Measurements from ENCODE around the gene RPS6KA2.

RPS6KA2 gene

GRCh38 chr6:166437661-166438060 is 189.4 kb downstream of the RPS6KA2 start:
- no peak for FAIRE-seq

- FAIRE-seq, result no peak
Observed at GRCh38 chr6:166436195-166437139, 190.6 kb downstream of the RPS6KA2 start.

DNA sequence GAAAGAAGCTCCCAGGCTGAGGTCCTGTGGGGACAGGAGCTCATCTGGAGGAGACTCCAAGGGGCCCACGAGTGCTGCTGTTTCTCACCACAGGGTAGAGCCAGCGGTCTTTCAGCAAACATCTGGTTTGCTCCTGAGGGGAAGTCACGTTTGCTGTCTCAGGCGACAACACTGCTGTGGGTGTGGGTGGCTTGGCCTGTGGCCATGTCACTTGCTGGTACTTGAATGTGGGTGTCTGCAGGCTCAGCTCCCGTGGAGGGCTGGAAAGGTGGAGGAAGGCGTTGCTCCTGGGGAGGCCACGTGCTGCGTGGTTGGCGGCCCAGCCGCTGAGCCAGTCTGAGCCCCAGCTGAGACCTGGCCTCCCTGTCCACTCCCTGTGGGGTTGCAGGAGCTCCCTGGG is 191.5 kb downstream of the RPS6KA2 start:
- FAIRE-seq, result no peak

GRCh38 chr6:166434336-166434735 is 192.7 kb downstream of the RPS6KA2 start:
- no peak for FAIRE-seq

- no peak for FAIRE-seq
Observed at GRCh38 chr6:166433096-166433495, 194.0 kb downstream of the RPS6KA2 start.

- FAIRE-seq, result no peak
Observed at GRCh38 chr6:166430269-166430668, 196.8 kb downstream of the RPS6KA2 start.

DNA sequence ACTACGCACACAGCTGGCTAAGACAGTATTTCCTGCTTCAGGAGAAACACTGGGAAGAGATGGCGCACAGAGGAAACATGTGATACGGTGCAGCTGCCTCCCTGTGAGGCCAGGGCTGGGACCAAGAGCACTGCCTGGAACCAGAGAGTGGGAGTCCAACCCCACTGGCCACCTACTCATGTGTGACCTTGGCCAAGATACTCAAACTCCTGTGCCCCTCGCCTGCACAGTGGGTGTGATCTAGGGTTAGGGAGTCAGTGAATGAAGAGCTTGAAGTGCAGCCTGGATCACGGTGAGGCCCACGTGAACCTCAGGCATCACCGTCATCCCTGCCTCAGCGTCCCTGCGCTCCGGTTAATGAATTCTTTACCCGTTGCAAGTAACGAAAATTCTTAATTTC is 202.6 kb downstream of the RPS6KA2 start:
- no peak for FAIRE-seq

DNA sequence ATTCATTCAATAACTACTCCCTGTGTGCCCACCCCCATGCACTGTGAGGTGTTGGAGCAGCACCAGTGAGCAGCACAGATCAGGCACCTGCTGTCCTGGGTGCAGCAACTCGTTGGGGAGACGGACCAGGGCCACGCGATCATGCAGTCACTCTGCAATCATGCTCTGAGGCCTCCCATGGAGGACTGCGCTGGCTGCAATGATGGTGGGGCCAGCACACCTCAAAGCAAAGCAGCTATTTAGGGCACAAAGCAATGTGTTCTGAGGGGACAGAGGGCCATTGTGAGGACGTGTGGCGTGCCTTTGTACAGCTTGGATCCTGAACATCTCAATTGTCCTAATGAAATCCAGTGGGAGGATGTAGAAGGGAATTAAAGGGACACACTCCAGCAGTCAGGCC is 203.3 kb downstream of the RPS6KA2 start:
- FAIRE-seq, result no peak

GRCh38 chr6:166423051-166423745 is 203.9 kb downstream of the RPS6KA2 start:
- FAIRE-seq, result no peak

DNA sequence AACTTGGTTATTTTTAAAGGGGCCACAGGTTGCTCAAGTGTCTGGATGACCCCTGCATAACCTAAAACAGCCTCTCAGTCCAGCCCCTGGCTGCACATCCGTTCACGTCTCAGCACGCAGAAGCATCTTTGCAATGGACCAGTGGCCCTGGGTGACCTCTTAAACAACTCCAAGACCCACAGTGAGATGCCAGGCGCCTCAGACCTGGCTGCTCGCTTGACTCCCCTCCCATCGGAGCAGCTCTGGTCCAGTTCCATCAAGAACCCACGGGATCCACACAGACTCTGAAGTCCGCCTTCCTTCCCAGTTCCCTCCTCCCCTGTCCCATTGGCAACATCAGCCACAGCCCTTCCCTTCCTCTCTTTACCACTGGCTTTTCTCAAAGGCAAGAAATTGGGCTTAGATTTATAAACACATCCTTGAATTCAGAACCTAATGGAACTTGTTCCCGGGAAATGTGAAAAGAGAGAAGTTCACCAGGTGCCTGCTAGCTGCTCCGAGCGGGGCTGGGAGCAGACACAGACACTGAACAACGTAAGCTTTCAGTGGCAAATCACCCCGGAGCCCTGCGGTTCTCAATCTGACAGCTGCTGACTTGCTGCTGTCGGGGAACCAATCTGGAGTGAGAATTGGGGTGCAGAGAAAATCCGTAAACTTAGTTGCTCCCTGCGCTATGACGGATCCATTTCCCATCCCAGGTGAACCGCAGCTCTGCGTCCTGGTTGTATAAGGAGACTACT is 204.7 kb downstream of the RPS6KA2 start:
- FAIRE-seq, result no peak

GRCh38 chr6:166420351-166420750 is 206.7 kb downstream of the RPS6KA2 start:
- no peak for FAIRE-seq

DNA sequence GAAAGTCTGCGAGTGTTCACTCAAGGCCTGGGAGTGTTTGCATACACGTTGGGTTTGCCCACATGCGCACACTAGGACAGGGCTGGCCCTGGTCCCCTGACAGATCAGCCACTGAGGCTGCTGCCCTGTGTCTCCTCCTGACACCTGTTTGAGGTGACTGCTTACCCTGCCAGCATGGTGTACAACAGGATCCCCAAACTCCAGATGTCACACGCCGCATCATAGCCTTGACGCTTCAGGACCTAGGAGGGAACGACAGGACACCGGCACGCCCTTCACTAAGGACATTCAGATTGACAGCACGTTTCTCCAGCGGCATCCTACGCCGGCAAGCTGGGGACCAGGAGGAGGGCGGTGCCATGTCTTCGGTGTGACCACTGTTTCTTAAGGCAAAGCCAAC is 207.3 kb downstream of the RPS6KA2 start:
- no peak for FAIRE-seq

DNA sequence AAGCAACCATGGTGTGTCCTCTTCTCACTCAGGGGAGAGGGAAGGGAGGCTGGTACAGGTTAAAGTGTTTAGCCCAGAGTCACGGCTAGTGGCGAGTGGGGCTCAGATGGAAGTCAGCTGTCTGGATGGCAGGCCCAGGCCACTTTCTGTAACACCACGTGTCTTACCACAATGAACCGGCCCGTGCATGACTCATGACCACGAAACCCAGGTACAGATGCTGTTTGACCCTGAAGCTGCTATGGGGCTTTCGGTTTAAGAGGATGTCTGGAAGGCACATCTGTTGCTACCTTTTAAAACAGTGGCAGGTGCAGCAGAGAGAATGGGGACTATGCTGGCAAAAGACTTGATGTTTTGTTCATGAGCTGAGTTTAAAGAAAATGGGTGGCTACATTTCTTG is 207.8 kb downstream of the RPS6KA2 start:
- no peak for FAIRE-seq

DNA sequence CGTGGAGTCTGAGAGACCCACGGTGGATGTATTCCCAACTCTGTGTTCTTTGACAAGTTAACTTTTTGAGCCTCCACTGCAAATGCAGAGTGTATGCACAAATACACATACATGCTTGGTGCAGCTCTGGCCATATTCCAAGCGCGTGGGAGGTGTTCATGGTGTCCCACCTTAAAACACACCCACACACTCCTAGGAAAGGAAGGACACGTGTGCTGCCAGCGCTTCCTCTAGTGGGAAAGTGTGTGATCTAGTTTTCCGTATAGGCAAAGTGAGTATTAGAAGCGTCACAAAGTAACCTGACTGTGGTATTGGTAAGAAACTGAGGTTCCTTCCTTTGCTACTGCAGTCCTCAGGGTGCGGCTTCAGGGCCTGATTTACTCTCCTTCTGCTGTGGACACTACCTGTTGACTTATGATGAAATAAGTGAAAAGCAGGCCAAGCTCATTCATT is 208.3 kb downstream of the RPS6KA2 start:
- no peak for FAIRE-seq

DNA sequence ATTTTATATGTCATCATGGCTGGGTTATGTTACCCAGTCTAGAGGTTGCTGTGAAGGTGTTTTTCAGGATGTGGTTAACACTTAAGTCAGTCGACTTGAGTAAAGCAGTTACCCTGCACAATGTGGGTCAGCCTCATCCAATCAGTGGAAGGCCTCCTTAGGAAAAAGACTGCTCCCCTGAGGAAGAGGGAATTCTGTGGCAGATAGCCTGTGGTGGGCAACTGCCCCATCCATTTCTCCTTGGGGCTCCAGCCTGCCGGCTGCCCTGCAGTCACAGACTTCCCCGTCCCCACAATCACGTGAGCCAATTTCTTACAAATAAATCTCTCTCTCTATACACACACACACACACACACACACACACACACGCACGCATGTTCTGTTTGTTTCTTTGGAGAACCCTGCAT is 209.8 kb downstream of the RPS6KA2 start:
- no peak for FAIRE-seq

DNA sequence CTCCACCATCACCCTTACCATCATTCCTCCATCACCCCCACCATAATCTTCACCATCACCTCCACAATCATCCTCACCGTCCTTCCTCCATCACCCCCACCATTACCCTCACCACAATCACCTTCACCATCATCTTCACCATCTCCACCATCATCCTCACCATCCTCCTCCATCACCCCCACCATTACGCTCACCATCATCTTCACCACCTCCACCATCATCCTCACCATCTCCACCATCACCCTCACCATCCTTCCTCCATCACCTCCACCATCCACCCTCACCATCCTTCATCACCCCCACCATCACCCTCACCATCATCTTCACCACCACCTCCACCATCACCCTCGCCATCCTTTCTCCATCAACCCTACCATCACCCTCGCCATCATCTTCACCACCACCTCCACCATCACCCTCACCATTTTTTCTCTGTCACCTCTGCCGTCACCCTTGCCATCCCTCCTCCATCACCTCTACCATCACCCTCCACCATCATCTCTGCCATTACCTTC is 211.2 kb downstream of the RPS6KA2 start:
- FAIRE-seq, result no peak

DNA sequence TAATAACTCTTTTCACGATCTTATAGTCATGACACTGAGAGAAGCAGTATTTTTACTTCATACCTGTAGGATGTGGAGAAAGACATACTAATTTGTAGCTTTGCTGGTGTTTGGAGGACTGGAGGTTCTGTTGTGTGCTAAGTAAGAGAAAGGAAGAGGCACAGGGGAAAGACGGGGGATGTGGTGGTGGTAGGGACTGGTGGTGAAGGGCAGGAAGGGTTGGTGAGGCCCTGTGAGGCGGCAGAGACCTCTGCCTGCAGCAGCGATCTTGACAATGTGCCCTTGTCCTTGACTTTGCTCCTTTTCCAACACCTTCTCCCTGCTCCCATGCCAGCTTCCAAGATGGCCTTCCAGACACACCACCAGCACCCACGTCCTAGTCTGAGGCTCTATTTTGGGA is 211.7 kb downstream of the RPS6KA2 start:
- no peak for FAIRE-seq

DNA sequence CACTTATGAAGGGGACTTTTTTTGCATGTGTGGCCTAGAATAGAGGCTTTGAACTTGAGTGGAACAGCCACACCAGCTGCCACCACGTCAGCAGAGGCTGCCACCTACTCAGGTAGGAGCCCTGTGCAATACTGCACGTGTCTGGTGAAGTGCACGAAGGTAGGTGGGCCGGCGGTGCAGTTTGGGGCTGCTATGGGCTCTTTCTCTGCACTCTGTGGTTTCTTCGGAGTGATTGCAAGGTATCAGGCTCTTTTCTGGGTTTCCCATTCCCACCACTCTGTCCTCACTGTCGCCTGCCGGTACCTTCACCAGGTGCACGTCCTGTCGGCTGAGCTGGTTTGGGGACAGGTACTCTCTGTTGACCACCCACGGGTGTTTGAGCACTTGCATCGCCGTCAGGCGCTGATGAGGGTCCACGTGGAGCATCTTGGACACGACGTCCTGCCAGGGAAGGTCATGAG is 213.5 kb downstream of the RPS6KA2 start:
- FAIRE-seq, result no peak

- FAIRE-seq, result no peak
Observed at GRCh38 chr6:166412911-166413384, 214.1 kb downstream of the RPS6KA2 start.

DNA sequence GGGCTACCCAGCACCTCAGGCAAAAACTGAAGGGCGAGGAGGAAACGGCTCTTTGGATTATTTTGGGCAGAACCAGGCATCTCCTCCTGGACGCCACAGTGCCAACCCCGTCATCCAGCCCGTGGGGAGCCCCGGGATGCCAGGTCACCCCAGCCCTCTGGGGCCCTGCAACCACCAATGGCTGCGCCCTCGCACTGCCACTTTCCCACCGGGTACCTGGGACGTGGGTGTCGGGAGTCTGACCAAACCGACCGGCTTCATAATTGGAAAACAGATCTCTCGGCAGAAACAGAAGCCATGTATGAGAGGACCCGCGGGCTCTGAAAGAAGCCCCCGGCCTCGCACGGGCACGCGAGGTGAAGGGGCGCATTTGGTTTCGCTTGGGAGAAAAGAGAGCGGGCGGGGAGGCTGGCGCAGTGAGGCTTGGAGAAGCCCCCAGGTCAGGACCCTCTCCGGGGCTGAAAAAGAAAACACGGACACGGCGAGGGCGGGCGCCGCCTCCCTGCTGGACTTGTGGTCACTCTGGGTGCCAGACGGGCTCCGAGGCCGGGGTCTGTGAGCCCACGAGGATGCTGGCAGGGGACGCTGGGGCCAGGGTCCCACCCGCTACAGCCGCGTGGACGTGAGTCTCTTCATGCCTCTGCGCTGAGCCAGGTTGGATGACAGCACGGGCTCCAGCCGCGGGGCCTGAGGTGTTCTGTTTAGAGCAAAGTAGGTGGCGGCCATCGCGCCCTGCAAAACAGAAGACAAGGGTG is 214.7 kb downstream of the RPS6KA2 start:
- no peak for FAIRE-seq

DNA sequence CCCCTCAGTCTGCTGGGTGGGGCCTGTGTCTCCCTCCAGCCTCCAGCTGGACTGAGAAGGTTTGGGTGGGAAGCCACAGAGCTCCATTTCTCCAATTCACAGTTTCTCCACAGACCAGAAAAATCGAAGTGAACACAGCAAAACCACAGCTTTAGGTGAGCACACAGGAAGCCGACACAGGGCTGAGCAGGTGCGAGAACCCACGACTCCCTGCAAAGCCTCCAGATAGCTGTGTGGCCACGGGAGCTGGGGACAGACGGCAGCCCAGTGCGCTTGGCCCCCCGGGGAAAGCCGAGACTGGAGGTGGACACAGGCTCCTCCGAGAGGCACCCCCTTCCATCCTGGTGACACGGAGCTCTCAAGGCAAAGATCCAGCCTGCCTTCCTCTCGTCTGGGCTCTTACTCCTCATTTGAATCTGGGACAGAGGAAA is 215.3 kb downstream of the RPS6KA2 start:
- FAIRE-seq, result no peak

GRCh38 chr6:166411271-166411670 is 215.8 kb downstream of the RPS6KA2 start:
- no peak for FAIRE-seq
